ENCODE data around the gene ARHGAP1.

Gene ARHGAP1

DNA sequence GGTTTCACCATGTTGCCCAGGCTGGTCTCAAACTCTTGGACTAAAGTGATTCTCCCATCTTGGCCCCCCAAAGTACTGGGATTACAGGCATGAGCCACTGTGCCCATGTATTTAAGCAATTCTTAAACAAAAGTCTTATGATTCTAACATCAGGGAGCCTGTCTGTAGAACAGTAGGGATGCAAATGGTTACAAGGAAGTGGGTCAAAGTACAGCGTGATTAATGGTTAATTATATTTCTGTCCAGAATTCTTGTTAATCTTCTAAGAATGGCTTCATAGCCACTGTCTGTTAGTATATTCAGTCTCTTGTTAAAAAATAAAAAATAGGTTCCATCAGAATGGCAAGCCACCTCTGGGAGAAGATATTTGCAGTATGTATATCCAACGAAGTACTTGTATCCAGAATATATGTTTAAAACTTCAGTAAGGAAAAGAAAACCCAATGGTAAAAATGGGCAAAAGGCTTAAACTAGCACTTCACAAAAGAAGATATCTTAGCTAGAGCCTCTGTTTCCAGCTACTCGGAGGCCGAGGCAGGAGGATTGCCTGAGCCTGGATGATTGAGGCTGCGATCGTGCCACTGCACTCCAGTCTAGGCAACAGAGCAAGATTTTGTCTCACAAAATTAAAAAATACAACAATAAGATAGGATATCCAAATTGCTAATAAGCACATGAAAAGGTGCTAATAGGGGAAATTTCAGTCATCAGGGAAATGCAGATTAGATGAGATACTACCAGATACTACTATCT lies 60.2 kb downstream of the ARHGAP1 start:
- no peak for DNase-seq (ENCODE audit: low read depth in 2 of 2)

DNA sequence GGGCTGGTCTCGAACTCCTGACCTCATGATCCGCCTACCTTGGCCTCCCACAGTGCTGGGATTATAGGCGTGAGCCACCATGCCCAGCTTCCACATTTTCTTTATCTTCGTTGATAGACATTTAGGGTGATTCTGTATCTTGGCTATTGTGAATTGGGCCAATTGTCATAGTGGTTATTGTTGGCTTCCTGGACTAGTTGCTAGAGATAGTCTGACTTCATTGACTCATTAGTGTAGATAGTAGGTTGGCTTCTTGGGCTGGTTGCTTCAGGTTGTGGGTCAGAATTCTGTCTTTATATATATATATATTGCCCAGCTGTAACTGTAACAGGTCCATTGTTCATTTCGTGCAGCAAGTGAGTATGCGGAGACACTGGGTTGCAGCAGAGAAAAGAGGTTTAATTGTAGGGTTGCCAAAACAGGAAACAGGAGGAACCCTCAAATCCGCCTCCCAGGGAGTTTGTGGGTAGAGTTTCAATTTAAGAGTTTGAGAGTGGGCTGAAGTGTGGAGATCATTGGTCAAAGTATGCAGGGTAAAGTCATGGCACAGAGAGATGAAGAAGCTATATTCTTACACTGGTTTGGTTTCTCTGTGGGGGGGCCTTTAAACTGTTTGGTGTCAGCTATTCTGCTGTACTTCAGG lies 61.1 kb downstream of the ARHGAP1 start:
- DNase-seq (ENCODE audit: low read depth in 2 of 2): no peak

DNA sequence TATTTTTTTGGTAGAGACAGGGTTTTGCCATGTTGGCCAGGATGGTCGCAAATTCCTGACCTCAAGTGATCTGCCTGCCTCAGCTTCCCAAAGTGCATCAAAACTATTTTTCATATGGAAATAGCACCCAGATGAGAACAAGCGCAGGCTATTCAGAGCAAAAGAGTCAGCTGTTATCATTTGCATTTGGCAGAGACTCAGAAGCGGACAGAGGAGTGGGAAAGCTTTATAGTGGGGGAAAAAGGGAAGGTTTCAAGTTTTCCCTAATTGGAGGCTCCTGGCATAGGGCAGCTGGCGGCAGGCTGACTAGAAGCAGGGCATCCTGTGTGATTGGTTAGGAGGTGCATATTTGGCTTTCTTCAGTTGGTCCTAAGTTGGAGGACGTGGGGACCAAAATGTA lies 62.9 kb downstream of the ARHGAP1 start:
- DNase-seq (ENCODE audit: low read depth in 2 of 2): no peak

DNA sequence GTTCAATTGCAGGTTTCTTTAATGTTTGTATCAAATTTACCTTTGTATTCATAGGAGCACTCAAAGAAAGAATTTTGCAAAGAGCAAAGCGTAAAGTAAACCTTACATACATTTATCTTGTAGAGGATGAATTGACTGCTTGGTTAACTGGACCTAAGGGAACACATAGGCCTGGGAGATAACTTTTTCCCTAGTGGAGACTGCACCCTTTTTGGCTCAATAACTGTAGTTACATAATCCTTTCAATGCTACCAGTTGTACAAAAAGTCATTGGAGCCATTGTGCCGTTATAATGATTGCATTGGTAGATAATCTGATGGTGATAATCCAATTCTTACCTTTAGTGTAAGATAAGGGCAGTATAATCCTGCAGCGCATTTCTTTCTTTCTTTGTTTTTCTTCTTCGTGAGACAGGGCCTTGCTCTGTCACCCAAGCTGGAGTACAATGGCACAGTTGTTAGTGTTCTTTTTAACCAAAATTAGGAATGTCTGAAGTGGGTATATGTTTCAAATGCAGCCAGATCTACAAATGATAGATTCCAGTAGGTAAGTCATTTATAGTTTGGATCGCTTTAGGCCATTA lies 64.8 kb downstream of the ARHGAP1 start:
- DNase-seq (ENCODE audit: low read depth in 2 of 2): no peak

DNA sequence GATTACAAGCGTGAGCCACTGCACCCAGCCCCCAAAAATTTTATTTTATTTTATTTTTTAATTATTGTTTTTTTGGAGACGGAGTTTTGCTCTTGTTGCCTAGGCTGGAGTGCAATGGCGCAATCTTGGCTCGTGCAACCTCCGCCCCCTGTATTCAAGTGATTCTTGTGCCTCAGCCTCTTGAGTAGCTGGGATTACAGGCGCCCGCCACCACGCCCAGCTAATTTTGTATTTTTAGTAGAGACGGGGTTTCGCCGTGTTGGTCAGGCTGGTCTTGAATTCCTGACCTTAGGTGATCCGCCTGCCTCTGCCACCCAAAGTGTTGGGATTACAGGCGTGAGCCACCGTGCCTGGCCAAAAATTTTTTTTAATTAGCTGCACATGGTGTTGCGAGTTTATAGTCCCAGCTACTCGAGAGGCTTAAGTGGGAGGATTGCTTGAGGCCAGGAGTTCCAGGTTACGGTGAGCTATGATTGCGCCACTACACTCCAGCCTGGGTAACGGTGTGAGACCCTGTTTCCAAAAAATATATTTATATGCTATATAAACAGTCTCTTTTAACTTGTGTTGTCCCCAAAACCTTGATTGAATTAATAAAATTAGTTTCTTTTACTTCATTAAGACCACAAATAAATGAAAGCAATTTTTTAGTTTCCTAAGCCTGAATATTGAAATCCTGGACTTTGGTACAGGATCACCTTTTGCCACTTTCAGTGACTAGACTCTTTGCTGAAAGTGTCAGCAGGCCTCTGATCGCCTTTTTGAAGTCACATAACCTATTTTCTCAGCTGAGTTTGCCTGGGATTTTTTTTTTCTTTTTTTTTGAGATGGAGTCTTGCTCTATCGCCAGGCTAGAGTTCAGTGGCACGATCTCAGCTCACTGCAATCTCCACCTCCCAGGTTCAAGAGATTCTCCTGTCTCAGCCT lies 66.9 kb downstream of the ARHGAP1 start:
- no peak for DNase-seq (ENCODE audit: low read depth in 2 of 2)

DNA sequence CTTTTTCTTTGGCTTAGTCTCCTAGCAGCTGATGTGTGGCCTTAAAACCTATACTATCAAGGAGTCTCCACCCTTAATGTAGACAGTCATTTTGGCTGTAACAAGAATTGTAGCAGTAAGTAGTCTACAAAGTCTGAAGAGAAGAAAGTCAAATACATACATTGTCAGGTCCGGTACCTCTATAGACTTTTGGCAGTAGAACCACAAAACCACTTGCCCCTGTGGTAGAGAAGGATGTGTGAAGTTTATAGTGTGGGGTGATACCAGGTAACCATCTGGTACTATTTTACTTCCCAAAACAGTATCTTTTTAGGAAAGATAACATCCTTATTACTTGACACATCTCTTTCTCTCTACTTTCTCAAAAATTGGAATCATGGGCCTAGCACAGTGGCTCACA lies 67.9 kb downstream of the ARHGAP1 start:
- DNase-seq (ENCODE audit: low read depth in 2 of 2): no peak

DNA sequence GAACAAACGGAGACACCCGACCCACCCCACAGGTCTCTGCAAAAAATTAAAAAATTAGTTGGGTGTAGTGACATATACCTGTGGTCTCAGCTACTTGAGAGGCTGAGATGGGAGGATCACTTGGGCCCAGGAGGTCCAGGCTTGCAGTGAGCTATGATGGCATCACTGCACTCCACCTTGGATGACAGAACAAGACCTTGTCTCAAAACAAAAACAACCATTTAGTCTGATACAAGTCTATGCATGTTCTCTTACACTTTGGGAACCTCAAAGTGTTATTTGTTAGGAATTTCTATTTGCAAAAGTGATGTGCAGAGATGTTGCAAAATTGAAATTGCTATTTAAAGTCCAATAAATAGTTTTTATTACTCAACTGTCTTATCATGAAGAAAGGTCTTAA lies 68.7 kb downstream of the ARHGAP1 start:
- DNase-seq (ENCODE audit: low read depth in 2 of 2): no peak

DNA sequence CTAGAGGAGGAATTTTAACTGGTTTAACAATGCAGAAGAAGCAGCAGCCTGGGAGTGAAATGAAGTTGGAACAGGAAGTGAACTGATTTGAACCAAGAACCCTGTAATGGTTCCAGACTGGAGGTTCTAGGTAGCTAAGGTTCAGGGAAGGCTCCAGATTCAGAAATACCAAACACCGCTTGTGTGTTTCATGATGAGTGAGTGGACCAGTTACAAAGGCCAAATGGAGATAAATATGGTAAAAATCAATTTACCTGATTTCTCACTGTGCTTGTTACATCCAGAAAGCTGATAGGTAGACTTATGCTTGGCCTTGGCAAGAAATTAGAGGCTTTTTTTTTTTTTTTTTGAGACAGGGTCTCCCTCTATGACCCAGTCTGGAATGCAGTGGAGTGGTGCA lies 70.2 kb downstream of the ARHGAP1 start:
- no peak for DNase-seq (ENCODE audit: low read depth in 2 of 2)

DNA sequence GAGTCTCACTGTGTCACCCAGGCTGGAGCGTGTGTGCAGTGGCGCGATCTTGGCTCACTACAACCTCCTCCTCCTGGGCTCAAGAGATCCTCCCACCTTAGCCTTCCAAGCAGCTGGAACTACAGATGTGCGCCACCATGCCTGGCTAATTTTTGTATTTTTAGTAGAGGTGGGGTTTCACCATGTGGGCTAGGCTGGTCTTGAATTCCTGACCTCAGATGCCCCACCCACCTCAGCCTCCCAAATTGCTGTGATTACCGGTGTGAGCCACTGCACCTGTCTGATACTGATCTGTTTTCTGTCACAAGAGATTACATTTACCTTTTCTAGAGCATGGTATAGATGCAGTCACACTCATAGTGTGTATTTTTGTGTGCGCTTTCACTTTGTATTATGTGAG lies 71.5 kb downstream of the ARHGAP1 start:
- no peak for DNase-seq (ENCODE audit: low read depth in 2 of 2)

Measured in activated CD8-positive, alpha-beta memory T cell treated with anti-CD3 and anti-CD28 coated beads for 4 hours (primary cell).